Neural crest cell (in vitro differentiated cells): ENCODE measurements around the gene SLC37A2. TPM values are rescaled to one million over a fixed set of nuclear protein-coding genes. Genes with fewer than 3 reads are reported as not detected.
A peak's percentile ranks its signal among the peaks of the same experiment; 100 is the strongest.
"Not testable (repeated sequence)": the region's sequence is repeated elsewhere in the genome, so short reads cannot be mapped to it uniquely, and the experiment has no call there.

Experiments used
- DNase-seq: peaks from one replicate; pipeline ENCODE4 v3.0.0; 2021; ENCODE audit warnings: low read depth, mixed read lengths, low spot score
- H3K27ac Mint-ChIP-seq: one replicate; pipeline ENCODE4 v1.8.0; 2021; ENCODE audit warnings: mild to moderate bottlenecking, mixed read lengths; ENCODE audit not compliant: unreplicated experiment
- H3K27me3 Mint-ChIP-seq: 2 replicates; pipeline ENCODE4 v1.8.0; 2021; ENCODE audit warnings: low read depth, mild to moderate bottlenecking, mixed read lengths
- H3K36me3 Mint-ChIP-seq: 2 replicates; pipeline ENCODE4 v1.8.0; 2021; ENCODE audit warnings: low read depth, mild to moderate bottlenecking, mixed read lengths
- H3K4me1 Mint-ChIP-seq: 2 replicates; pipeline ENCODE4 v1.8.0; 2021; ENCODE audit warnings: mixed read lengths
- H3K4me3 Mint-ChIP-seq: one replicate; pipeline ENCODE4 v1.8.0; 2021; ENCODE audit warnings: mild to moderate bottlenecking, mixed read lengths
- H3K9me3 Mint-ChIP-seq: 2 replicates; pipeline ENCODE4 v1.8.0; 2021; ENCODE audit warnings: mixed read lengths
- long read RNA-seq: library from polyadenylated mRNA; unstranded; transcript quantifications from one replicate; pipeline ENCODE4 v2.0.0, GENCODE V29; 2020
- total RNA-seq: library from RNA; stranded (reverse); gene quantifications from 2 replicates; pipeline ENCODE4 v1.2.1, GENCODE V29; 2021
- TF ChIP-seq, protein P1 (sequence below): fragments of 200-600 bp; sonication (generic); conservative IDR thresholded peaks from 2 replicates; pipeline ENCODE4 v1.5.0; 2021; ENCODE audit warnings: antibody characterized with exemption, mild to moderate bottlenecking

SLC37A2 gene
- 0.98 and 1.2 TPM in 2 replicates for total RNA-seq
- long read RNA-seq: 0 reads

DNA sequence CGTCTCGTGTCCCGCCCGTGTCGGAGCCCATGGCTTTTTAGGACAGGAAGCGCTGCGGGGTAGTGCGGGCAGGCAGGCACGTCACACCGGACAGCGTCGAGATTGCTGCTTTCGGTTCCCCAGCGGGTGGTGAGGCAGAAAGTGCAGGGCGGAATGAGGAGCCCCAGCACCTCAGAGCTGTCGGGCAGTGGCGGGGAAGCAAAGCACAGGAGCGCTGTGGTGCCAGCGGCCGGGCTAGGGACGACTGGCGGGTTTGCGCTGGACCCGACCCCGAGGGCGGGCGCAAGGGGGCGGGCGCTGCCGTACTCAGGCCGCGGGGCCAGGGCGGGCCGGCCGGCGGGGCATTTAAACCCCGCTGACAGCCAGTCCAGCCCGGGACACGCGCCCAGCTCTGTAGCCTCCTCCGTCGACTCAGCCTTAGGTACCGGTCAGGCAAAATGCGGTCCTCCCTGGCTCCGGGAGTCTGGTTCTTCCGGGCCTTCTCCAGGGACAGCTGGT is at the start of gene SLC37A2:
SLC37A2 (plus strand) TSS at position 375 of the 498 bp plus-strand sequence; CDS start at position 438, 63 bp downstream.
- Mint-ChIP-seq H3K36me3 (no peaks in the 10 kb centered on the region), H3K27ac (no peak within 1 kb of the TSS), H3K4me1 (peaks cover 6% of the 10 kb centered on the region), H3K9me3 (no peaks in the 10 kb centered on the region), H3K4me3 (peak within 1 kb of the TSS; percentile 86), H3K27me3 (peaks cover 61% of the 10 kb centered on the region)
- DNase-seq: peak; percentile 46
- TF ChIP-seq, protein P1, sequence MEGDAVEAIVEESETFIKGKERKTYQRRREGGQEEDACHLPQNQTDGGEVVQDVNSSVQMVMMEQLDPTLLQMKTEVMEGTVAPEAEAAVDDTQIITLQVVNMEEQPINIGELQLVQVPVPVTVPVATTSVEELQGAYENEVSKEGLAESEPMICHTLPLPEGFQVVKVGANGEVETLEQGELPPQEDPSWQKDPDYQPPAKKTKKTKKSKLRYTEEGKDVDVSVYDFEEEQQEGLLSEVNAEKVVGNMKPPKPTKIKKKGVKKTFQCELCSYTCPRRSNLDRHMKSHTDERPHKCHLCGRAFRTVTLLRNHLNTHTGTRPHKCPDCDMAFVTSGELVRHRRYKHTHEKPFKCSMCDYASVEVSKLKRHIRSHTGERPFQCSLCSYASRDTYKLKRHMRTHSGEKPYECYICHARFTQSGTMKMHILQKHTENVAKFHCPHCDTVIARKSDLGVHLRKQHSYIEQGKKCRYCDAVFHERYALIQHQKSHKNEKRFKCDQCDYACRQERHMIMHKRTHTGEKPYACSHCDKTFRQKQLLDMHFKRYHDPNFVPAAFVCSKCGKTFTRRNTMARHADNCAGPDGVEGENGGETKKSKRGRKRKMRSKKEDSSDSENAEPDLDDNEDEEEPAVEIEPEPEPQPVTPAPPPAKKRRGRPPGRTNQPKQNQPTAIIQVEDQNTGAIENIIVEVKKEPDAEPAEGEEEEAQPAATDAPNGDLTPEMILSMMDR: peak; percentile 42

DNA sequence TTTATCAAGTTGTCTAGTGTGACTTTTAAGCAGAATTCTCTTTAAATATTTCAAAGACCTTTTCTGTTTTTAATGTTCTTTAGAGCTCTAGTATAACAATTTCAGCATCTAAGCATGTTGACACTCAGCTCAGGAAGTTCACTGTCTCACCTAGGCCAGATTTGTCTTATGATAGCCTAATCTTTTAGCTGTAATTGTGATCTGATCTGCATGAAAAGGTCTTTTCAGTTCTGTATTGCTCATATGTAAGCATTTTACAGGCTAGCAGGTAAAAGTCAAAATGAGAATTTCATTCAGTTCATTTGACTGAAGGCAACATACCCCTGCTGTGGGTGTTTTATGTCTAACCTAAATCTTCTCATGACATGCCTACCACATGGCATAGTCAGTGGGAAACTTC is 46.7 kb upstream of the SLC37A2 start:
- Mint-ChIP-seq H3K9me3 (peaks cover 11% of the 10 kb centered on the region), H3K27ac (no peak overlapping the region), H3K36me3 (peaks cover 14% of the 10 kb centered on the region), H3K27me3 (no peaks in the 10 kb centered on the region), H3K4me3 (no peak overlapping the region), H3K4me1 (no peaks in the 10 kb centered on the region)
- TF ChIP-seq, protein P1: no peak
- no peak for DNase-seq

GRCh38 chr11:125020342-125020741 is 42.8 kb upstream of the SLC37A2 start:
- no peaks in the 10 kb centered on the region for H3K36me3 Mint-ChIP-seq
- no peak for DNase-seq
- no peak overlapping the region for H3K4me3 Mint-ChIP-seq
- H3K27ac Mint-ChIP-seq: no peak overlapping the region
- TF ChIP-seq, protein P1: no peak
- no peaks in the 10 kb centered on the region for H3K4me1 Mint-ChIP-seq
- no peaks in the 10 kb centered on the region for H3K9me3 Mint-ChIP-seq
- H3K27me3 Mint-ChIP-seq: no peaks in the 10 kb centered on the region

GRCh38 chr11:125022551-125022950 is 40.6 kb upstream of the SLC37A2 start:
- TF ChIP-seq, protein P1: no peak
- DNase-seq: no peak
- H3K27ac Mint-ChIP-seq: no peak overlapping the region
- H3K4me3 Mint-ChIP-seq: no peak overlapping the region
- H3K4me1 Mint-ChIP-seq: no peaks in the 10 kb centered on the region
- peaks cover 1% of the 10 kb centered on the region for H3K9me3 Mint-ChIP-seq
- H3K27me3 Mint-ChIP-seq: no peaks in the 10 kb centered on the region
- H3K36me3 Mint-ChIP-seq: no peaks in the 10 kb centered on the region

DNA sequence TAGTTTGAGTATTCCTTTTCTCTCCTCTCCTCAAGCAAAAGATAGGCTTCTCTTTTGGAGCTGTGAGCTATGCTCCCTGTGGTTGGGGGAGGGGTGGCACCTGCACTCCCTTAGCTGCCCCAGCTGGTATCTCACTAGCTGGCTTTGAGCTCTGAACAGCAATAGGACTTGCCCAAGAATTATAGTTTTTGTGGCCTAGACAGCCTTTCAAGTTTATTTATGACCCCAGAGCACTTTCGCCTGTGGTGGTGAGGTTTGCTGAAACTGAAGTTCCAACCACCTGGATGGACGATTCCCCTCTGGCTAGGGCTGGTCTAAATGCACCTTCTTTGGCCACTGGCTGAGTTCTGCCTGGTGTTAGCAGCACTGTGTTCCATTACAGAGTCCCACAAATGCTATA is 37.1 kb upstream of the SLC37A2 start:
- TF ChIP-seq, protein P1: no peak
- Mint-ChIP-seq H3K36me3 (peaks cover 14% of the 10 kb centered on the region), H3K4me3 (no peak overlapping the region), H3K27me3 (no peaks in the 10 kb centered on the region), H3K4me1 (no peaks in the 10 kb centered on the region), H3K9me3 (peaks cover 8% of the 10 kb centered on the region), H3K27ac (no peak overlapping the region)
- DNase-seq: no peak

DNA sequence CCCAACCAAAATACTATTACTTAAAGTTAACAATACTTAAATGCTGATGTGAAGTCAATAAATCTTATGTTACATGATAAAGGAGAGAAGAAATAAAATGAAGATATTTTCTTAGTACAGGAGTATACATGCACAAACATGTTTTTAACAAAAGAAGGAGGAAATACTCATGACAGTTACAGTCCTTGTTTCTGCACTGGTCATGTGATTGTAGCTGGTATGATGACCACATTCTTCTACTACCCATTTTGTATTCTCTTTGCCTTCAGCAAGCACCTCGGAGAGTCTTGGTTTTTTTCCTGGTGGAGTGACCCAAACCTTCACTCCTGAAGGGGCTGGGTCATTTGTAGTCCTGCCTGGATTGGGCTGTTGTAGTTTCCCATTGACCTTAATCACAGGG is 33.7 kb upstream of the SLC37A2 start:
- H3K4me3 Mint-ChIP-seq, H3K27me3 Mint-ChIP-seq, H3K4me1 Mint-ChIP-seq, DNase-seq, H3K27ac Mint-ChIP-seq: not testable (repeated sequence)
- Mint-ChIP-seq H3K36me3 (peaks cover 31% of the 10 kb centered on the region), H3K9me3 (peaks cover 19% of the 10 kb centered on the region)
